ENCODE measurements around the gene CEP112. TPM values are rescaled to one million over a fixed set of nuclear protein-coding genes. Genes with fewer than 3 reads are reported as not detected.

Gene CEP112
- polyA plus RNA-seq, 1 donor: 4.4 TPM

DNA sequence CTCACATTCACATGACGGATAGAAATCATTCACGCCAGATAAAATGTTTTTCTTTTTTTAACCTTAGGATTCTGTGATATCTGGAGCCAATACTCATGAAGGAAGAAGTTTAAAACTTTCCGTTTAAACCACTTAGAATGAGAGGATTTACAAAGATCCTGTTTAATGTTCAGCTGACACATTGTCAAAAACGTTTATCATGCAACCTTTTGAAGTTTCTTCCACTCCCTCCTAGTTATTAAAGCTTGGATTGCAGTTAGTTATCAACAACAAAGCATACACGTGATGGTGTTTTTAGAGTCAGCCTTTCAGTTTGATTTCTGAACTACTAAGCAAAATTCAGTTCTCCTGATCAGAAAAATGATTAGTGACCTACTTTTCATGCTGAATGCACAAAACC, 487.2 kb downstream of the CEP112 start:
- 60% methylated on average over 1 of the region's 5 CpGs for whole genome bisulfite sequencing (ENCODE audit: insufficient coverage, low lambda C conversion rate)
- no peak overlapping the region for H3K27ac ChIP-seq (ENCODE audit: low read length)
- DNase-seq: peak in 1 of 2 donors; percentile 17
- H3K4me3 ChIP-seq (ENCODE audit: low read length): no peak overlapping the region
- H3K27me3 ChIP-seq (ENCODE audit: control insufficient read depth, insufficient read depth, low read length): no peaks in the 10 kb centered on the region
- H3K4me1 ChIP-seq (ENCODE audit: control insufficient read depth, insufficient read depth, low read length): no peaks in the 10 kb centered on the region
- H3K36me3 ChIP-seq (ENCODE audit: control insufficient read depth, insufficient read depth, low read length): no peaks in the 10 kb centered on the region
- no peaks in the 10 kb centered on the region for H3K9me3 ChIP-seq (ENCODE audit: control insufficient read depth, low read depth, low read length)

- Histone ChIP-seq H3K4me3 (ENCODE audit: low read length) (no peak overlapping the region), H3K27ac (ENCODE audit: low read length) (no peak overlapping the region), H3K27me3 (ENCODE audit: control insufficient read depth, insufficient read depth, low read length) (no peaks in the 10 kb centered on the region), H3K36me3 (ENCODE audit: control insufficient read depth, insufficient read depth, low read length) (no peaks in the 10 kb centered on the region), H3K9me3 (ENCODE audit: control insufficient read depth, low read depth, low read length) (no peaks in the 10 kb centered on the region), H3K4me1 (ENCODE audit: control insufficient read depth, insufficient read depth, low read length) (no peaks in the 10 kb centered on the region)
- 100% methylated on average over 1 of the region's 9 CpGs for WGBS (ENCODE audit: insufficient coverage, low lambda C conversion rate)
- DNase-seq: peak in 1 of 2 donors; percentile 20
These were observed 488.0 kb downstream of the CEP112 start for GRCh38 chr17:65703891-65704290.

GRCh38 chr17:65699459-65699858, 492.5 kb downstream of the CEP112 start:
- Histone ChIP-seq H3K36me3 (ENCODE audit: control insufficient read depth, insufficient read depth, low read length) (no peaks in the 10 kb centered on the region), H3K27ac (ENCODE audit: low read length) (no peak overlapping the region), H3K27me3 (ENCODE audit: control insufficient read depth, insufficient read depth, low read length) (no peaks in the 10 kb centered on the region), H3K9me3 (ENCODE audit: control insufficient read depth, low read depth, low read length) (no peaks in the 10 kb centered on the region), H3K4me1 (ENCODE audit: control insufficient read depth, insufficient read depth, low read length) (peaks cover 4% of the 10 kb centered on the region), H3K4me3 (ENCODE audit: low read length) (no peak overlapping the region)
- WGBS (ENCODE audit: insufficient coverage, low lambda C conversion rate): 88% methylated on average over 1 of the region's 5 CpGs
- DNase-seq: no peak

GRCh38 chr17:65698381-65699061, 493.4 kb downstream of the CEP112 start:
- peaks cover 4% of the 10 kb centered on the region for H3K4me1 ChIP-seq (ENCODE audit: control insufficient read depth, insufficient read depth, low read length)
- 34% methylated on average over 3 of the region's 11 CpGs for WGBS (ENCODE audit: insufficient coverage, low lambda C conversion rate)
- H3K4me3 ChIP-seq (ENCODE audit: low read length): no peak overlapping the region
- H3K27me3 ChIP-seq (ENCODE audit: control insufficient read depth, insufficient read depth, low read length): no peaks in the 10 kb centered on the region
- H3K9me3 ChIP-seq (ENCODE audit: control insufficient read depth, low read depth, low read length): no peaks in the 10 kb centered on the region
- H3K36me3 ChIP-seq (ENCODE audit: control insufficient read depth, insufficient read depth, low read length): no peaks in the 10 kb centered on the region
- peak in 1 of 2 donors; percentile 14 for DNase-seq
- H3K27ac ChIP-seq (ENCODE audit: low read length): no peak overlapping the region

DNA sequence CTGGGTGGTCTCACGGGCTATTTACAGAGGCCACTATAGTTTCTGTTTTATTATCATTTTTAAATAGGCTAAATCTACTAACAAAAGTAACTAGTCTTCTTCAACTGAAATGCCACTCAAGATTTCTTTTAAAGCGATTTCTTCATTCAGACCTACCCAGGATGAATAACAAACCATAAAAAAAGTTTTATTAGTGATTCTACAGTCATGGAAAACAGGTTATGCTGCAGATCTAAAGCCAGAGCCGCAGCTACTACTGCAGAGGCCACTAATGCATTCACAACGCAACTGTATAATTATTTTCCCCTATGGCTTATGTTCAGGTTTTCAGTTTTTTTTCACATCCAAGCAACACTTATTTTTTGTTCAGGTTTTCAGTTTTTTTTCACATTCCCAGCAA, 494.3 kb downstream of the CEP112 start:
- 66% methylated on average over 3 of the region's 4 CpGs for WGBS (ENCODE audit: insufficient coverage, low lambda C conversion rate)
- peaks cover 4% of the 10 kb centered on the region for H3K4me1 ChIP-seq (ENCODE audit: control insufficient read depth, insufficient read depth, low read length)
- no peak overlapping the region for H3K27ac ChIP-seq (ENCODE audit: low read length)
- H3K36me3 ChIP-seq (ENCODE audit: control insufficient read depth, insufficient read depth, low read length): no peaks in the 10 kb centered on the region
- no peak for DNase-seq
- H3K27me3 ChIP-seq (ENCODE audit: control insufficient read depth, insufficient read depth, low read length): no peaks in the 10 kb centered on the region
- no peaks in the 10 kb centered on the region for H3K9me3 ChIP-seq (ENCODE audit: control insufficient read depth, low read depth, low read length)
- no peak overlapping the region for H3K4me3 ChIP-seq (ENCODE audit: low read length)

GRCh38 chr17:65696739-65697394, 495.1 kb downstream of the CEP112 start:
- Histone ChIP-seq H3K27me3 (ENCODE audit: control insufficient read depth, insufficient read depth, low read length) (no peaks in the 10 kb centered on the region), H3K4me1 (ENCODE audit: control insufficient read depth, insufficient read depth, low read length) (peaks cover 4% of the 10 kb centered on the region), H3K36me3 (ENCODE audit: control insufficient read depth, insufficient read depth, low read length) (no peaks in the 10 kb centered on the region), H3K4me3 (ENCODE audit: low read length) (no peak overlapping the region), H3K27ac (ENCODE audit: low read length) (no peak overlapping the region), H3K9me3 (ENCODE audit: control insufficient read depth, low read depth, low read length) (no peaks in the 10 kb centered on the region)
- WGBS (ENCODE audit: insufficient coverage, low lambda C conversion rate): 77% methylated on average over 3 of the region's 6 CpGs
- DNase-seq: no peak

GRCh38 chr17:65694601-65695000, 497.3 kb downstream of the CEP112 start:
- Histone ChIP-seq H3K27ac (ENCODE audit: low read length) (no peak overlapping the region), H3K27me3 (ENCODE audit: control insufficient read depth, insufficient read depth, low read length) (no peaks in the 10 kb centered on the region), H3K36me3 (ENCODE audit: control insufficient read depth, insufficient read depth, low read length) (no peaks in the 10 kb centered on the region), H3K4me1 (ENCODE audit: control insufficient read depth, insufficient read depth, low read length) (peaks cover 4% of the 10 kb centered on the region), H3K9me3 (ENCODE audit: control insufficient read depth, low read depth, low read length) (no peaks in the 10 kb centered on the region), H3K4me3 (ENCODE audit: low read length) (no peak overlapping the region)
- WGBS (ENCODE audit: insufficient coverage, low lambda C conversion rate): 100% methylated on average over 3 of the region's 3 CpGs
- no peak for DNase-seq

GRCh38 chr17:65690626-65691310, 501.2 kb downstream of the CEP112 start:
- DNase-seq: no peak
- H3K9me3 ChIP-seq (ENCODE audit: control insufficient read depth, low read depth, low read length): no peaks in the 10 kb centered on the region
- H3K36me3 ChIP-seq (ENCODE audit: control insufficient read depth, insufficient read depth, low read length): no peaks in the 10 kb centered on the region
- 79% methylated on average over 2 of the region's 6 CpGs for WGBS (ENCODE audit: insufficient coverage, low lambda C conversion rate)
- H3K27me3 ChIP-seq (ENCODE audit: control insufficient read depth, insufficient read depth, low read length): no peaks in the 10 kb centered on the region
- no peaks in the 10 kb centered on the region for H3K4me1 ChIP-seq (ENCODE audit: control insufficient read depth, insufficient read depth, low read length)
- no peak overlapping the region for H3K4me3 ChIP-seq (ENCODE audit: low read length)
- H3K27ac ChIP-seq (ENCODE audit: low read length): no peak overlapping the region

- no peaks in the 10 kb centered on the region for H3K36me3 ChIP-seq (ENCODE audit: control insufficient read depth, insufficient read depth, low read length)
- H3K9me3 ChIP-seq (ENCODE audit: control insufficient read depth, low read depth, low read length): no peaks in the 10 kb centered on the region
- no peak for DNase-seq
- H3K4me1 ChIP-seq (ENCODE audit: control insufficient read depth, insufficient read depth, low read length): no peaks in the 10 kb centered on the region
- no CpG with 5 or more reads among the region's 2 CpGs for WGBS (ENCODE audit: insufficient coverage, low lambda C conversion rate)
- no peaks in the 10 kb centered on the region for H3K27me3 ChIP-seq (ENCODE audit: control insufficient read depth, insufficient read depth, low read length)
- no peak overlapping the region for H3K27ac ChIP-seq (ENCODE audit: low read length)
- no peak overlapping the region for H3K4me3 ChIP-seq (ENCODE audit: low read length)
These were observed 503.6 kb downstream of the CEP112 start for GRCh38 chr17:65688307-65688706.

DNA sequence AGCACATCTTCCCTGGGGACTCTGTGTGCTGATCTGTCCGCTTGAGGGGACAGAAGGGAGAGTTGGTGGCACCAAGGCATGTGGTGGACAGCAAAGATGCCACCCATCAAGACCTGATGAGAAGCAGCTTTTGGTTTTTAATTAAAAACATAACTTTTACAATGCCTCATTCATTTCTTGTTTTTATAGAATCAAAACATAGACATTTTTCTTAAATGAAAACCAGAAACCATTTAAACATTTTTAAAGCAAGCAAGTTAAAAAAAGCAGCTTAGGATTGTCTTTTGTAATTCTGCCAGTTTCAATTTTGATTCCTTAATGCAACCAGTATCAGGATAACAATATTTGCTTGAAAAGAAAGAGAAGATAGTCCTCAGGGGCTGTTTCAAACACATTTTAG, 506.8 kb downstream of the CEP112 start:
- Histone ChIP-seq H3K4me1 (ENCODE audit: control insufficient read depth, insufficient read depth, low read length) (no peaks in the 10 kb centered on the region), H3K27ac (ENCODE audit: low read length) (no peak overlapping the region), H3K4me3 (ENCODE audit: low read length) (no peak overlapping the region), H3K9me3 (ENCODE audit: control insufficient read depth, low read depth, low read length) (no peaks in the 10 kb centered on the region), H3K27me3 (ENCODE audit: control insufficient read depth, insufficient read depth, low read length) (no peaks in the 10 kb centered on the region), H3K36me3 (ENCODE audit: control insufficient read depth, insufficient read depth, low read length) (no peaks in the 10 kb centered on the region)
- no peak for DNase-seq
- WGBS (ENCODE audit: insufficient coverage, low lambda C conversion rate): no CpG with 5 or more reads among the region's 1 CpG
